Panc1 (cell line): ENCODE data around the gene PYGM. TPM values are rescaled to one million over a fixed set of nuclear protein-coding genes. Genes with fewer than 3 reads are reported as not detected.

Experiments used
- ATAC-seq: fragments of 200-7000 bp; cut with Tn5 transposase; 2 replicates; pipeline ENCODE4 v1.9.1; 2020; ENCODE audit warnings: mild to moderate bottlenecking, moderate library complexity
- BruUV-seq: library from RNA; stranded (reverse); fragments of 400-500 nt; replicated peaks from 2 replicates; lab custom pipeline; 2021; lab: Mats Ljungman, UMichigan
- CTCF ChIA-PET: fragments of 300-600 bp; sonication (Branson Sonifier 250); formaldehyde crosslinking; loops from one replicate; lab custom pipeline; 2022; ENCODE audit warnings: antibody characterized with exemption; lab: Charles Lee
- POLR2A ChIA-PET: fragments of 300-600 bp; sonication (Branson Sonifier 250); formaldehyde crosslinking; loops from one replicate; lab custom pipeline; 2022; ENCODE audit warnings: antibody characterized with exemption; lab: Charles Lee
- DNase-seq: peaks from one replicate; pipeline ENCODE4 v3.0.0-alpha.2; 2010; ENCODE audit warnings: low read depth, low spot score
- H3K27ac ChIP-seq: 2 replicates; pipeline ENCODE4 v1.5.1; 2011; ENCODE audit warnings: mild to moderate bottlenecking, low read length, inconsistent platforms
- H3K27me3 ChIP-seq: fragments of 200-500 bp; sonication (Bioruptor generic); 2 replicates; pipeline ENCODE4 v1.6.0; 2014; ENCODE audit warnings: low read length, inconsistent platforms; ENCODE audit not compliant: control insufficient read depth, insufficient read depth
- H3K36me3 ChIP-seq: fragments of 200-500 bp; sonication (Bioruptor generic); 2 replicates; pipeline ENCODE4 v1.5.1; 2014; ENCODE audit warnings: inconsistent platforms, mild to moderate bottlenecking, low read length, moderate library complexity; ENCODE audit not compliant: control insufficient read depth, insufficient read depth
- H3K4me1 ChIP-seq: 2 replicates; pipeline ENCODE4 v1.5.1; 2011; ENCODE audit warnings: inconsistent platforms, mild to moderate bottlenecking, low read length, moderate library complexity; ENCODE audit not compliant: control insufficient read depth, insufficient read depth
- H3K4me3 ChIP-seq, 2 experiments: 2 replicates each; pipeline ENCODE4 v1.5.1; 2011 to 2012; ENCODE audit warnings: low read depth in 2 of 2, low read length in 2 of 2, mild to moderate bottlenecking in 2 of 2, inconsistent platforms in 1 of 2, moderate library complexity in 1 of 2
- H3K9me3 ChIP-seq: fragments of 200-500 bp; sonication (Bioruptor generic); 2 replicates; pipeline ENCODE4 v1.5.1; 2014; ENCODE audit warnings: low read depth, mild to moderate bottlenecking, inconsistent platforms, low read length, moderate library complexity; ENCODE audit not compliant: control insufficient read depth, insufficient read depth
- POLR2AphosphoS5 ChIP-seq: IDR thresholded peaks from 2 replicates; pipeline ENCODE4 v1.6.1; 2012; ENCODE audit warnings: mild to moderate bottlenecking, low read depth, low read length, moderate library complexity
- REST ChIP-seq, 2 experiments: IDR thresholded peaks; 2 replicates each; pipeline ENCODE4 v1.6.1; 2011 to 2012; ENCODE audit warnings: low read depth in 2 of 2, control low read depth in 1 of 2, low read length in 1 of 2, mild to moderate bottlenecking in 1 of 2, moderate library complexity in 1 of 2; ENCODE audit not compliant: insufficient read depth in 1 of 2
- SIN3A ChIP-seq: IDR thresholded peaks from 2 replicates; pipeline ENCODE4 v1.6.1; 2012; ENCODE audit warnings: low read depth, mild to moderate bottlenecking, low read length, moderate library complexity, borderline replicate concordance; ENCODE audit not compliant: insufficient read depth
- TCF7L2 ChIP-seq: IDR thresholded peaks from 2 replicates; pipeline ENCODE4 v1.6.1; 2011; ENCODE audit warnings: mild to moderate bottlenecking, low read depth, low read length, inconsistent platforms
- in situ Hi-C: cut with HindIII; loops from 2 replicates; pipeline ENCODE4 v1.10.0; 2016; ENCODE audit warnings: low sequenced_read_pairs, low pct_unique_long_range_greater_than_20kb
- intact Hi-C: fragments of 100-400 bp; cut with micrococcal nuclease; formaldehyde crosslinking; loops from one replicate; pipeline ENCODE4 v1.10.0; 2022; ENCODE audit not compliant: unreplicated experiment
- total RNA-seq: library from RNA; stranded (reverse); gene quantifications from one replicate; pipeline ENCODE4 v1.2.1, GENCODE V29; 2021; ENCODE audit not compliant: unreplicated experiment
- TF ChIP-seq, protein P1 (sequence below): fragments of 450-650 bp; IDR thresholded peaks from 2 replicates; pipeline ENCODE4 v1.5.1; 2017; ENCODE audit warnings: mild to moderate bottlenecking

The PYGM gene
- total RNA-seq, 1 experiment from 2014 or later = 0.39 TPM

- H3K27ac ChIP-seq = no peak overlapping the region
- ChIA-PET CTCF (no interaction called here), POLR2A (no interaction called here)
- intact Hi-C loops = no loop called here
- no peaks in the 10 kb centered on the region for H3K36me3 ChIP-seq
- DNase-seq (no peak), ATAC-seq (no peak)
- H3K4me3 ChIP-seq = no peak overlapping the region
- no peaks in the 10 kb centered on the region for H3K9me3 ChIP-seq
- peaks cover 2% of the 10 kb centered on the region; the same call in 1 of the 2 replicates for H3K27me3 ChIP-seq
- BruUV-seq = no TSS peak
- peaks cover 8% of the 10 kb centered on the region for H3K4me1 ChIP-seq
- TF ChIP-seq SIN3A = no peak
- no peak for TF ChIP-seq REST (IDR thresholded peaks at IDR 0.05; ENCODE audit: insufficient read depth in 1 of 2, low read depth in 2 of 2, low read length in 1 of 2)
- no peak for TF ChIP-seq TCF7L2
- TF ChIP-seq, protein P1, sequence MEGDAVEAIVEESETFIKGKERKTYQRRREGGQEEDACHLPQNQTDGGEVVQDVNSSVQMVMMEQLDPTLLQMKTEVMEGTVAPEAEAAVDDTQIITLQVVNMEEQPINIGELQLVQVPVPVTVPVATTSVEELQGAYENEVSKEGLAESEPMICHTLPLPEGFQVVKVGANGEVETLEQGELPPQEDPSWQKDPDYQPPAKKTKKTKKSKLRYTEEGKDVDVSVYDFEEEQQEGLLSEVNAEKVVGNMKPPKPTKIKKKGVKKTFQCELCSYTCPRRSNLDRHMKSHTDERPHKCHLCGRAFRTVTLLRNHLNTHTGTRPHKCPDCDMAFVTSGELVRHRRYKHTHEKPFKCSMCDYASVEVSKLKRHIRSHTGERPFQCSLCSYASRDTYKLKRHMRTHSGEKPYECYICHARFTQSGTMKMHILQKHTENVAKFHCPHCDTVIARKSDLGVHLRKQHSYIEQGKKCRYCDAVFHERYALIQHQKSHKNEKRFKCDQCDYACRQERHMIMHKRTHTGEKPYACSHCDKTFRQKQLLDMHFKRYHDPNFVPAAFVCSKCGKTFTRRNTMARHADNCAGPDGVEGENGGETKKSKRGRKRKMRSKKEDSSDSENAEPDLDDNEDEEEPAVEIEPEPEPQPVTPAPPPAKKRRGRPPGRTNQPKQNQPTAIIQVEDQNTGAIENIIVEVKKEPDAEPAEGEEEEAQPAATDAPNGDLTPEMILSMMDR = no peak
- no peak for TF ChIP-seq POLR2AphosphoS5
- in situ Hi-C loops = no loop called here
Measured at GRCh38 chr11:64720167-64720566, 39.6 kb downstream of the PYGM start.

- Histone ChIP-seq H3K27ac (no peak overlapping the region), H3K36me3 (no peaks in the 10 kb centered on the region), H3K27me3 (peaks cover 2% of the 10 kb centered on the region; the same call in 1 of the 2 replicates), H3K4me3 (no peak overlapping the region), H3K9me3 (no peaks in the 10 kb centered on the region), H3K4me1 (peaks cover 10% of the 10 kb centered on the region)
- CTCF ChIA-PET = no interaction called here
- TF ChIP-seq POLR2AphosphoS5 (no peak), REST (IDR thresholded peaks at IDR 0.05; ENCODE audit: insufficient read depth in 1 of 2, low read depth in 2 of 2, low read length in 1 of 2) (no peak), SIN3A (no peak), TCF7L2 (no peak)
- TF ChIP-seq, protein P1 = no peak
- POLR2A ChIA-PET = no interaction called here
- DNase-seq = no peak
- in situ Hi-C loops (no loop called here), intact Hi-C loops (no loop called here)
- no peak for ATAC-seq
- BruUV-seq = no TSS peak
Measured at GRCh38 chr11:64719406-64719805, 40.4 kb downstream of the PYGM start.
